ENCODE results near the gene RPS6KL1.
A peak's percentile ranks its signal among the peaks of the same experiment; 100 is the strongest.

The RPS6KL1 gene

DNA sequence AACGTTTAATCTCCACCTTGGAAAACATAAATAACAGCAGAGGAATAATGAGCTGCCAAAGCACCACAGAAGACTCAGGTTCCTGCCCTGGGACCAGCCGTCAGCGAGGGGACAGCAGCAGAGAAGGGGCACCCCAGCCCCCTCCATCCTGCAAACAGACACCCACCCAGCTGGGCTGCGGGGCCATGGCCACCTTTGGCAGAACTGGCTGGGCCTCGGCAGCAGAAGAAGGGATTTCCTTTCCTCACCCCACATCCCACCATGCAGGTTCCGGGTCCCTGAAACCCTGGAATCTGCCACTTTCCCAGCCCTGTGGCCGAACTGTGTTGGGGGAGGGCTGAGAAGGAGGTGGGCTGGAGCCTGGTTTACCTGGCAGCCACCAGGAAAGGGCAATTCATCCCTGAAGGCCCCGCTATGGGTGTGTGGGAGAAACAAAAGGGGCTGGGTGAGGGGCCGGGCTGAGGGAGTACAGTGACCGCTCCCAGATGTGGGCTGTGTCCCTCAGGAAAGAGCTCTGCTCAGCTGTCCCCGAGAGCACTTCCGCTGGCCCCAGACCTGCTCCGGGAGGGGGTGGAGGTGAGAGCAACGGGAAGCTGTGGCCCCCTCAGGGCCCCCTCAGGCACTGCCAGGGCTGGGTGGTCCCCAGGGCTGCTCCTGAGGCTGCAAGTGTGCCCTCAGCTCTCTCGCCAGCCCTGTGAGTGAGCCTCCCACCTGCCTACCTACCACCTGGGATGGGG lies 28.6 kb upstream of the RPS6KL1 start:
- no peak for DNase-seq

- DNase-seq = no peak
These were observed 27.9 kb upstream of the RPS6KL1 start for GRCh38 chr14:74950795-74951442.

DNA sequence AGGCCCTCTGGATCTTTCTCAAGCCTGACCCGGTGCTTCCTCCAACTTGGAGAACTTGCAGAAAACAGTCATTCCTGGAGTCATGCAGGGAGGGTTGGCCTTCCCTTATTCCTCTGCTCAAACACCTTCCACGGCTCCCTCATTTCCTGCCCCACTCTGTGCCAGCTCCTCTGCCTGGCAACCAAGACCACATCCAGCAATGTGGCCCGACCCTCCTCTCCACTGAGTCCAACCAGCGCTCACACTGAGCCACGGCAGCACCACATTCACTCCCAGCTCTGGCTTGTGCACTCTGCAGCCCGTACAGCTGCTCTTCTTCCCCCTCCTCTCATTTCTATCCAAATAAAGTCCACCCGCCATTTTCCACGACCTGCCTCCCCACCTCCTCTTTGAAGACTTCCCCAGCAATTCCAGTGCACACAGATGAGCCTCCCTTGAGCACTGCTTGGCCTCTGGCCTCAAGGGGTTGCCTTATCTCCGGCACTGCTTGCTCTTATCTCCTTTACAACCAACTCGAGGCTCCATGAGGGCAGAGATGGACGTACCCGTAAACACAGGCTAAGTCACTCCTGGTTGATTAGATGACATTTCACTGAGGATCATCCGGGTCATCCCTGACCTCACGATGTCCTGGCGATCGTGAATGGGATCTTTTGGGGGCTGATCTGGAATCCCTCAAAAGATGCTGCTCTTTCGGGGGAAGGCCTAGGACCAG lies 27.0 kb upstream of the RPS6KL1 start:
- DNase-seq = no peak

DNA sequence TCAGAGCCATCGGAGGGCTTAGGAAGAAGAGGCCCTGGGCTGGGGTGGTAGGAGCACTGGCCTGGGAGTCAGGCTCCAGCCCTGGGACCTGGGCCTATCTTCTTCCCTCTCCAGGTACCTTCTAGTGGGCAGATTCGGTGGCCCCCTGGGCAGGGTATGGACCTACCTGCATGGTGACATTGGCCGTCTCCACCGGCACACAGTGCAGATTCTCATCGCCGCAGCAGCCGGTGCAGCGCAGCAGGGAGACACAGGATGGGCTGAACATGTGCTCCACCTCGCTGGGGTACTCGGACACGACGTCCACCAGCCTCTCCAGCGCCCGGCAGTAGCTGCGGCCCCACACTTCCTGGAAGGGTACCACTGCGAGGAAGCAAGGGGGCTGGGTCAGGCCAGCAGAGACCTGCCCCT lies 26.1 kb upstream of the RPS6KL1 start:
- no peak for DNase-seq

- no peak for DNase-seq
These were observed 25.4 kb upstream of the RPS6KL1 start for GRCh38 chr14:74948228-74949175.

- DNase-seq = no peak
These were observed 24.5 kb upstream of the RPS6KL1 start for GRCh38 chr14:74947353-74948227.

DNA sequence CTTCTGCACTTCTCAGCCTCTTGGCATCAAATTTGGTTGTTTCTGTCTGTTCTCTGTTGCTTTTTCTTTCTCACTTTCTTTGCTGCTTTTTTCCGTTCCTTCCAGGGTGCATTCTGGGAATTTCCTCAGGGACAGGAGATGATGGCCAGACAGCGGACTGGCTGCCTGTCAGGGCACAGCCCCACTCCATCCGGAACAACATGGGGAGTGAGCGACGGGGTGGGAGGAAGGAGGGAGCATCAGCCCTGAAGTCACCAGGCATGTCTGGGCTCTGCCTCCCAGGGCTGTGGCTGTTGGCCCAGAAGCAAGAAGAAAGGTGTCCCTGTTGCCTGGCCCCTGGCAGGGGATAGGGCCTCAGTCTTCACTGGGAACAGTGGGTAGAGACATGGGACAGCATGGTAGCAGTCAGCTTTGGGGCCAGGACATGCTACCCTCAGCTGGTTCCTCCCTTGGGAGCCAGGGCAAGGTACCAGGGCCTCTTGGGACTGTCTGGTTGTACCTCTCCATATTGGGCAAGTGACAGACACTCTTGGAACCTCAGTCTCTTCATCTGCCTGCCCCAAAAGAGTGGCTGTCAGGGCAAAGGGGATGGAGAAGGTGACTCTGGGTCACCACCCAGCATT lies 23.7 kb upstream of the RPS6KL1 start:
- DNase-seq = no peak

- DNase-seq = peak; percentile 58
These were observed 23.0 kb upstream of the RPS6KL1 start for GRCh38 chr14:74945852-74946658.

GRCh38 chr14:74945261-74945851 lies 22.3 kb upstream of the RPS6KL1 start:
- DNase-seq = no peak

GRCh38 chr14:74942608-74943007 lies 19.5 kb upstream of the RPS6KL1 start:
- no peak for DNase-seq

GRCh38 chr14:74942181-74942580 lies 19.1 kb upstream of the RPS6KL1 start:
- DNase-seq = no peak

GRCh38 chr14:74941676-74942097 lies 18.6 kb upstream of the RPS6KL1 start:
- no peak for DNase-seq

DNA sequence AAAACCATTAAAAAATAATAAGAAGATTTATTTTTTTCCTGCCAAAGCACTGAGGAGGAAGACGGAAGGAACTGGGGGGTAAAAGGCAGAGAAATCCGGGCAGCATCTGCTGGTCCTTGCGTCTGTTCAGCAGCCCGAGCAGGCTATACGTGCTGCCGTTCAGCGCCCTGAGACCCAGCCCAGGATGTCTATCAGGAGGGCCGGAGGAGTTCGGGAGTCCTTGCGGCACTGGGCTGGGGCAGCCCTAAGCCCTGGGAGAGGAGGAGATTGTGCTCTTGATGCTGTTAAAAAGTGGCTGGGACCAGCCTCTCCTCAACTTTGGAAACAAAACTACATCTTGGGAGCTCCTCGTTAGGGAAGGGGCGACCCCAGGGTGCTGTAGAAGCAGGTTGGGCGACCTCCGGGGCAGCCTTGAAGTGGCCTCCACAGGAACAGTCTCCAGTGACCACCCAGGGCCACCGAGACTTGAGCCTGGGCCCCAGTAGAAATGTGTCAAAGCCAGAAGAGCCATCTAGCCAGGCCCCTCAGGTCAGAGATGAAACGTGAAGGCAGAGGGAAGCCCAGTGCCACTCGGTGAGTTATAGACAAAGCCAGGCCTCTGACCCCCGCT lies 18.0 kb upstream of the RPS6KL1 start:
- no peak for DNase-seq

DNA sequence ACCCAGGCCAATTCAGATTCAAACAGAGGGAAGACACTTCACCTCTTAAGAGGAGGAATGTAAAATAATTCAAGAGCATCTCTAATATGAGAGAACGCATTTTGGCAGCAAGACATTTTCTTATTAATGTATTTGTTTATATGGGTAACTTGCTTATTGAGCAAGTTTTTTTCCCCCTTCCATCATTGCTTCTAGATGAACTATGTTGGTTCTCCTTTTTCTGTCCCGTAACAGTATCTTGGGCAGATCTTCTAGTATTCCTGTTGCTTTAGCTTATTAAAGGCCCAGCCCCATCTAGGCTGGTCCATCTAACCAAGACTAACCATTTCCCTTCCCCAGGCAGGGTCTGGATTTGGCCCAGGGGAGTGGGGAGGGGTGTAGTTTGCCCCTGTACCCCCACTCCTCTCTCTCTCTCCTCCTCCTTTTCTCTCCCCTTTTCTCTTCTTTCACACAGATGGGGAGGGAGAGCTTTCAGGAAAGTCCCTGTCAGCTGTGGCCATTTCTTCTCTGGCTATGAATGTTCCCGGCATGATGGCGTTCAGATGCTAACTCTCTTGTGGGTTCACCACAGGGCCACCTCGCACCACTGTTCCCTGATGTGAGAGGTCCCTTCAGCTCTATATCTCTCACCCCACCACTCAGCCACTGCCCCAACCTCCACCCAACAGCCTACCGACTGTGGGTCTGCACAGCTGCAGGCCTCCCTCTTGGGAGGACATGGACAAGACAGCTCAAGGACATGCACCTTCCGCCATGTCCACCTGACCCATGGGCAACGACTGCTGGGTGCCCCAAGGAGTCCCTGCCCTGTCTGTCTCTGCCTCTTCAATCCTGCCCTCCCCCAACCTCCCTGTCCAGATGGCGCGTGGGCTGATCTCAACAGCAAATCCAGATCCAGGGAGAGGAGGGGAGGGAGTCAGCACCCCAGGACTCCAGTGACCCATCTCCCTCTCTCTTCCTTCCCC lies 15.8 kb upstream of the RPS6KL1 start:
- DNase-seq = no peak

GRCh38 chr14:74937171-74937570 lies 14.1 kb upstream of the RPS6KL1 start:
- no peak for DNase-seq

DNA sequence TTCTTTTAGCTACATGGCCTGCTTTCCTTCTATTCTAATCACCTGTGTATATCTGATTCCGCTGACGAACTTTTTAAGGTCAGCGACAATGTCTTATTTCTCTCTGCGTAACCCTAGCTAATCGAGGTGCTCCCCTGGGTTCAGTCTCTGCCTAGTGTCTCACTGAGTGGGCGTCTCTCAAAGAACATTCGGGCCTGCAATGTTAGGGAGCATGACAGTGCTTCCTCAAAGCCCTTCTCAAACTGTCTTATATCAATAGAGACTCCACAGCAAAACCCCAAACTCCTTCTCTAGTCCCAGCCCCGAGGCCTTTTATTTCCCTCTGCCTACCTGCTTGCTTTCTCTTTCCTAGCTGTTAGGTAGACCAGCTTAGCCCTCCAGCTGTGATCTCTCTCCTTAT lies 13.7 kb upstream of the RPS6KL1 start:
- DNase-seq = no peak

DNA sequence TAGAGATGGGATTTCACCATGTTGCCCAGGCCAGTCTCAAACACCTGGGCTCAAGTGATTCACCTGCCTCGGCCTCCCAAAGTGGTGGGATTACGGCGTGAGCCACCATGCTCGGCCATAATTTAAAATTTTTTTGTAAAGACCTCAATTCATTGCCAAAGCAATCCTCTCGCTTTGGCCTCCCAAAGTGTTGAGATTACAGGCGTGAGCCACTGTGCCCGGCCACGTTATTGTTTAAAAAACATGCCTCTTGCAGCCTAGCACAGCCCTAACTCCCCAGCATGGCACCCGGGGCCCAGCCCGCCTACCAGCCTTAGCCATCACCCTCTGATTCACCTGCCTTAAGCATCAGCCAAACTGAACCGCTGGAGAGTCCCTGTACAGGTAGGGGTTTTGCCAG lies 13.1 kb upstream of the RPS6KL1 start:
- DNase-seq = no peak

GRCh38 chr14:74935360-74935680 lies 12.3 kb upstream of the RPS6KL1 start:
- DNase-seq = no peak

All from NCI-H2107 (cell line).